Activated T-cell treated with anti-CD3 and anti-CD28 coated beads, Interleukin-2, amount 50 U/mL, for 1 hour (primary cell): ENCODE measurements around the gene ZNF17.
A peak's percentile ranks its signal among the peaks of the same experiment; 100 is the strongest.
"Not testable (repeated sequence)": the region's sequence is repeated elsewhere in the genome, so short reads cannot be mapped to it uniquely, and the experiment has no call there.

Source experiments
- DNase-seq: peaks from one replicate; pipeline ENCODE4 v3.0.0-alpha.2; 2020

The ZNF17 gene

DNA sequence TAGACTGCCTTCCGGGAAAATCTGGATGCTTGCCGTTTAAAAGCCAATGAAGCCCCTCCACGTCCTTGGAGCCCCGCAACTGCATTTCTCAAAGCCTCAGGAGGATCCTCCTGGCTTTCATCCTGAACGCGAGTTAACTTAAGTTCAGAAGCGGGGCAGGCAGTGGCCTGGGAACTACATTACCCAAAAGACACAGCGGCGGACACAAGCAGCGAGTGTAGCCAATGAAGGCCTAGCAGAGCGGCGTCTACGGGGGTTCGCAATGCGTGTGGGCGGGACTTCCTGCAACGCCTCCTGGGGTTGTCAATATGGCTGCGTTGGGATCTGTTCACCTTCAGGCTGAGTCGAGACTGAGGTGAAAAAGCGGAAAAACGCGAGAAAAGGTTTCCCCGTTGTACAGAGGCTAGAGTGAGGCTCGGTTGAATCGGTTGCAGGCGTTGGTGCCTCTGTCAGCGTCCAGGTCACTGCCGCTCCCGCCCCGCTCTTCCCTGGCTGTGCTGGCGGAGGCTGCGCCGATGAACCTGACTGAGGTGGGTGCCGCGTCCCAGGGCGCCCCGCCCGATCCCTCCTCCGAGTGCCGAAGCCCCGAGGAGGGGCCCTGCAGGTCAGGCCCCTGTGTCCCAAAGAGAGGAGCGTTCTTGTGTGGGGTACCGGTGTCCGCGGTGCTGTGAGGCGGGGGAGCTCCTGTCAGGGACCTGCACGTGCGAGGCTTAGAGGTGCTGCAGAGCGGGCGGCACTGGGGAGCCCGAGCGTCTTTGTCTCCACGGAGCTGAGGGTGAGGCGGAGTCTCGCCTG is at the start of gene ZNF17:
Gene ZNF17, plus strand, starts transcription at position 285 of the 795 bp plus-strand sequence. CDS start 2,455 bp downstream, outside the sequence.
- DNase-seq = peak; percentile 86

DNA sequence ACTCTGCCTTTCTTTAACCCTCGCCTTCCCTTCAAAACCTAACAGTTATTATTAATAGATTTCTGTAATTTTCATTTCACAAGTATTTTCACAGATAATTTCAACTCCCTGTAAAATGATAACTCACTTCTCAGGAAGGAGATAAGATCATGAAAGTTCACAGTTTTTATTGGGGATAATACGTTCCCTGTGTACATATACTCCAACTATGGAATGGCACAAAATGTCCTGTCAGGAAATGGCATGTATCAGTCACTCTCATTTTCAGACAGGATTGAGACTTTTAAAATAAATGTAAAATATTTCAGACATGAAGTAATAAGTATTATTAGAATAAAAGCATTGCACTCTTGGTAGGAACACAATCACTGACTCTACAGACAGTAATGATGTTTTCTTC is 48.5 kb upstream of the ZNF17 start:
- no peak for DNase-seq

DNA sequence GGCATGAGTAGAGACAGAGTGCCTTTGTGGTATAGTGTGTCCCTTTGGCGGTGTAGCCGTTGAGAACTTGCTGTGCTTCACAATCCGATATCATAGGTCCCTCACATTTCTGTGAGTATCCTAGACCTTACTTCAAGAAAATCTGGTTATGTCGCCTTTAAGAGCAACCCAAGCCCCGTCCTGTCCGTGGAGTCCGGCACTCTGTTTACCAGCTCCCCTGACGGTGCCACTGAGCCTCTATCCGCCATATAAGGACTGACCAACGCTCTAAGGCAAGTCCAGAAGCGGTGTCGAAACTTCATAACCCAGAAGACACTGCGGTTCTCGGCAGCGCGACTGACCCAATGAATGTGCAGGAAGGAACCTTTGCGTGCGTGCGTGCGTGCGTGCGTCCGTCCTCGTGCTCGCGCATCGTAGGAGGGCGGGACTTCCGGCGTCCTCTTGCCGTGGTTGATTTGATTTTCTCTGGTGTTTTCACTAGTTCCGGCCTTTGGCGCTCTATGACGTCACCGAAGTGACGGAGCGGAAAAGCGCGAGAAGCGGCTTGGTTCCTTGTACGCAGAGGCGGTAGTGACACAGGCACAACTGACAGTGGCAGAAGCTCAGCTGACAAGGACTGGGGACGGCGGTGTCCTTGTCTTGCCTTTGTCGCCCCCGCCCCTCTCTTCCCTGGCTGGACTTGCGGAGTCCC is 47.8 kb upstream of the ZNF17 start, which contains the start of the genes TRAPPC2B and ZNF547:
Gene TRAPPC2B, plus strand, starts transcription at position 555 of the 691 bp plus-strand sequence. CDS start 1,283 bp downstream, outside the sequence.
Gene ZNF547, plus strand, starts transcription at position 555 of the 691 bp plus-strand sequence. CDS start 5,005 bp downstream, outside the sequence.
- DNase-seq = peak; percentile 98

DNA sequence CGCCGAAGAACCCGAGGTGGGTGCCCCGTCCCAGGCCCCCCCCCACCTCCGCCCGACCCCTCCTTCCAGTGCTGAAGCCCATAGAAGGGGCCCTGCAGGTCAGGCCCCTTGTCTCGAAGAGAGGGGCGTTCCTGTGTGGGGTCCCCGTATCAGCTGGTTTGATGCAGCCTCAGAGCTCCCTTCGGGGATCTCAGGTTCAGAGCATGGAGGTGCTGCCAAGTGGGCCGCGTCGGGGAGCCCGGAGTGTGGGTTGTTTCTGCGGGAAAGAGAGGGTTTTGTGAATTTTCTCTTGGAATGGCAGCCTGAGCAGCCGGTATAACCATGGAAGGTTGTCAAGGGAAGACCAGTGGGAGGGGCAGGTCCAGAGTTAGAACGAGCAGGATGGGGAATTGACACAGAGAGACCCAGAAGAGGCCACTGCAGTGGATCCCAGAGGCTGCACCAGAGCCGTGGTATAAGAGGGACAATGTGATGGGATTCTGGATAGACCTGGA is 47.2 kb upstream of the ZNF17 start:
- no peak for DNase-seq

DNA sequence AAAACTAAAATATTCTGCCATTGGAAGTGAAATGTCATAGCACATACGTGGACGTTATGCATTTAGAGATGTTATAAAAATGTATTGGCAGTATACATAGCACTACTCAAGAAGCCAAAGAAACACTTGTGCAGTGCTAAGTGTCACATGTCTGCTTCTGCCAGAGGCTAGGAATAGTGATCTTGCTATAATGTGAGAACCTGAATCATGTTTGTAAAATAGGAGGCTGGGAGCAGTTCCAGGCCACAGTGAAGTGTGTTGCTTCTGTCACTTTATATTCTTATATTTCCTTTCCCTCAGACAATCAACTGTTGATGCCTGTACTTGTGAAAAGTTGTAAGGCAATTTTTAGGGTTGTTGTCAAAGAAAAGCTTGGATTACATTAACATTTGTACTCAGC is 44.2 kb upstream of the ZNF17 start:
- DNase-seq = no peak

DNA sequence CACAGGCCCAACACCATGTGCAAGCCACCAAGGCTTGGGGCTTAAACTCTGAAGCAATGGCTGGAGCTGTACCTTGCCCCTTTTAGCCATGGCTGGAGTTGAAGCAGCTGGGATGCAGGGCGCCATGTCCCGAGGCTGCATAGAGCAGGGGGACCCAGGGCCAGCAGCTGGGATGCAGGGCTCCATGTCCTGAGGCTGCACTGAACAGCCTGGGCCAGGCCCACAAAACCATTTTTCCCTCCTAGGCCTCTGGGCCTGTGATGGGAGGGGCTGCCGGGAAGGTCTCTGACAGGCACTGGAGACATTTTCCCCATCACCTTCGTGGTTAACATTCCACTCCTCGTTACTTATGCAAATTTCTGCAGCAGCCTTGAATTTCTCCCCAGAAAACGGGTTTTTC is 36.8 kb upstream of the ZNF17 start:
- DNase-seq = no peak

DNA sequence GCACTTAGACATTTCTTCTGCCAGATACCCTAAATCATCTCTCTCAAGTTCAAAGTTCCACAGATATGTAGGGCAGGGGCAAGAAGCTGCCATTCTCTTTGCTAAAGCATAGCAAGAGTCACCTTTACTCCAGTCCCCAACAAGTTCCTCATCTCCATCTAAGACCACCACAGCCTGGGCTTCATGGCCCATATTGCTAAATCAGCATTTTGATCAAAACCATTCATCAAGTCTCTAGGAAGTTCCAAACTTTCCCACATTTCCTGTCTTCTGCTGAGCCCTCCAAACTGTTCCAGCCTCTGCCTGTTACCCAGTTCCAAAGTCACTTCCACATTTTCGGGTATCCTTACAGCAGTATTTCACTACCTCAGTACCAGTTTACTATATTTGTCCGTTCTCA is 36.3 kb upstream of the ZNF17 start:
- DNase-seq = not testable (repeated sequence)

DNA sequence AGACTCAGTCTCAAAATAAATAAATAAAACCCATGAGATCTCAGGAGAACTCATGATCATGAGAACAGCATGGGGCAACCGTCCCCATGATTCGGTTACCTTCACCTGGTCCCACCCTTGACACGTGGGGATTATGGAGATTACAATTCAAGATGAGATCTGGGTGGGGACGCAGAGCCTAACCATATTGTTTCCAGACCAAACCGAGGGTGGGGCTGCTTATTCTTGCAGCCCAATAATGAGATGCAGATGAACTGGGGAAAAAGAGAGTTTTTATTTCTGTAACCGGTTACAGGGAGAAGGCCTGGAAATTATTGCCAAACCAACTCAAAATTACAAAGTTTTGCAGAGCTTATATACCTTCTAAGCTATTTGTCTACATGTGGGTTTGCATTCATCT is 34.8 kb upstream of the ZNF17 start:
- DNase-seq = no peak

DNA sequence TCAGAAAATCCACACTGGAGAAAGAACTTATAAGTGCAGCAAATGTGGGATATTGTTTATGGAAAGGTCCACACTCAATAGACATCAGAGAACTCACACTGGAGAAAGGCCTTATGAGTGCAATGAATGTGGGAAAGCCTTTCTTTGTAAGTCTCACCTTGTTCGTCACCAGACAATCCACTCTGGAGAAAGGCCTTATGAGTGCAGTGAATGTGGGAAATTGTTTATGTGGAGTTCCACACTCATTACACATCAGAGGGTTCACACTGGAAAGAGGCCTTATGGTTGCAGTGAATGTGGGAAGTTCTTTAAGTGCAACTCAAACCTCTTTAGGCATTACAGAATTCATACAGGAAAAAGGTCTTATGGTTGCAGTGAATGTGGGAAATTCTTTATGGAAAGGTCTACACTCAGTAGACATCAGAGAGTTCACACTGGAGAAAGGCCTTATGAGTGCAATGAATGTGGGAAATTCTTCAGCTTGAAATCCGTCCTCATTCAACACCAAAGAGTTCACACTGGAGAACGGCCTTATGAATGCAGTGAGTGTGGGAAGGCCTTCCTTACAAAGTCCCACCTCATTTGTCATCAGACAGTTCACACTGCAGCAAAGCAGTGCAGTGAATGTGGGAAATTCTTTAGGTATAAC is 33.3 kb upstream of the ZNF17 start:
- no peak for DNase-seq

DNA sequence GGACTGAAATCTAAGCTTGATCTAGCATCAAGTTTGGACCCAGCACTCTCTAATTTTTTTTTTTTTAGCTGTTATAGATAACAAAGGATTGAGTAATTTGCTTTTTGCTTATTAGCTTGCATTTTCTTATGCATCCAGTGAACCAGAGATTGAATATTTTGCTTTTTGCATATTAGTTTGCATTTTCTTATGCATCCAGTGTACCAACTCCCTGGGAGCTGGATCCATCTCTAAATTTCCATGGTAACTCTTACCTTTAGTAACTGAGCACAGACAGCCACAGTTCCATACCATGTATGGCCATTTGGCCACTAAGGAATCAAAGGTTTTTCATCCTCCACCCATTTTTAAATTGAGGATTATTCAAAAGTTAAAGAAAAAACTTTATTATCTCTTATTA is 30.0 kb upstream of the ZNF17 start:
- DNase-seq = no peak

DNA sequence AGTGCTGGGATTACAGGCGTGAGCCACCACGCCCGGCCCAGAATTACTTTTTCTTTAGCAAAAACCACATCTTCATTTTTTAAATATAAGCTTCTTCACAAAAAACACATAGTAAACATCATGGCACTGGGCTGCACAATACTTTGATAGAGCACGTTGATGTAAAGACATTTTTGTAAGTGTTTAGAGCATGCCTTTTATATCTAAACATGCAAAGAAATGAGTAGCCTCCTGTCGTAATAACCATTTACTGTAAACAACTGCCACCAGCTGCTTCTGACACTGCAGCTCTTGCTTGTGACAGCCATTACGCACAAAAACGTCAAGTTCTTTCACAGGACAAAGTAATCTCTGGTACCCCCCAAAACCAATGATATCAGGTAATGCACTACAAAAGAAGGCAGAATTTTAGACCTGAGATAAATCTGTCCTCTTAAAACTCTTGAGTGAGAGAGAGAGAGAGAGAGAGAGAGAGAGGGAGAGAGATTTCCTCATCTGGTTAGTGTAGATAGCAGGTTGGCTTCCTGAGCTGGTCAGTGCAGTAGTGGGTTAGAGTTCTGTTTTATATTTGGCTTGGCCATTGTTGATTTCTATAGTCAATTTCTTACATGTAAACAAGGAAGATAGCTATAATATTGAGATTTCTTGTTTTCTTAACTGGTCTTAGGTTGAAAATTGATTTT is 28.0 kb upstream of the ZNF17 start:
- DNase-seq = no peak

DNA sequence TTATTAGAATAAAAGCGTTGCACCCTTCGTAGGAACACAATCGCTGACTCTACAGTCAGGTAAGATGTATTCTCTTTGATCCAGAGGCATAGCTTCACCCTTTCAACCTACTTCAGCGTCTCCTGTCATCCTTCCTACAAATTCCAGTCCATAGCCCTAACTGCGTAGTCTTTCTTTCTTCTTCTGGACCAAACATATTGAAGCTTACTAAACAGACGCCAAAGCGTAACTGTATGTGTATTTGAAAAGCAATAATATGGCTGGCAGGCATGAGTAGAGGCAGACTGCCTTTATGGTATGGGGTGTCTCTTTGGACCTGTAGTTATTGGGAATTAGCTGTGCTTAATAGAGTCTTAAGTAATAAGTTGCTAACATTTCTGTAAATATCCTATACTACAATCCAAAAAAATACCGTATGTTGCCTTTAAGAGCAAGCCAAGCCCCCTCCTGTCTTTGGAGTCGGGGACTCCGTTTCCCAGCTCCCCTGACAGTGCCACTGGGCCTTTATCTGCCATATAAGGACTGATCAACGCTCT is 21.7 kb upstream of the ZNF17 start:
- DNase-seq = no peak

DNA sequence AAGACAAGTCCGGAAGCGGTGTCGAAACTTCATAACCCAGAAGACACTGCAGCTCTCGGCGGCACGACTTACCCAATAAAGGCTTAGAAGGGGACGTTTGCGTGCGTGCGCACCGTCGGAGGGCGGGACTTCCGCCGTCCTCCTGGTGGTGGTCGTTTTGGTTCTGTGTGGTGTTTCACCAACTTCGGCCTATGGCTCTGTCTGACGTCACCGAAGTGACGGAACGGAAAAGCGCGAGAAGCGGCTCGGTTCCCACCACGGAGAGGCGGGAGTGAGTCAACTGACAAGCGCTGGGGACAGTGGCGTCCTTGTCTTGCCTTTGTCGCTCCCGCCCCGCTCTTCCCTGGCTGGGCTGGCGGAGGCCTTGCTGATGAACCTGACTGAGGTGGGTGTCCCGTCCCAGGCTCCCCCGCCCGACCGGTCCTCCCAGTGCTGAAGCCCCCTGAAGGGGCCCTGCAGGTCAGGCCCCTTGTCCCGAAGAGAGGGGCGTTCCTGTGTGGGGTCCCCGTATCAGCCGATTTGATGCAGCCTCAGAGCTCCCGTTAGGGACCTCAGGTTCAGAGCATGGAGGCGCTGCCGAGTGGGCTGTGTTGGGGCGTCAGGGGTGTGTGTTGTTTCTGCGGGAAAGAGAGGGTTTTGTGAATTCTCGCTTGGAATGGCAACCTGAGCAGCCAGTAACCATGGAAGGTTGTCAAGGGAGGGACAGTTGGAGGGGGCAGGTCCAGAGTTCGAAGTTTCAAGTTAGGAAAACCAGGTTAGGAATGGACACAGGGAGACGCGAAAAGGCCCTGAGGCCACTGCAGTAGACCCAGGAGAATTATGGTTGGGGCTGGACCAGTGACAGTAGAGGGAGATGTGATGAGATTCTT is 21.0 kb upstream of the ZNF17 start, which contains the start of gene ZNF548:
Gene ZNF548, plus strand, starts transcription at position 125 of the 869 bp plus-strand sequence. Its CDS starts 246 bp downstream, at position 371.
- peak; percentile 98 for DNase-seq

DNA sequence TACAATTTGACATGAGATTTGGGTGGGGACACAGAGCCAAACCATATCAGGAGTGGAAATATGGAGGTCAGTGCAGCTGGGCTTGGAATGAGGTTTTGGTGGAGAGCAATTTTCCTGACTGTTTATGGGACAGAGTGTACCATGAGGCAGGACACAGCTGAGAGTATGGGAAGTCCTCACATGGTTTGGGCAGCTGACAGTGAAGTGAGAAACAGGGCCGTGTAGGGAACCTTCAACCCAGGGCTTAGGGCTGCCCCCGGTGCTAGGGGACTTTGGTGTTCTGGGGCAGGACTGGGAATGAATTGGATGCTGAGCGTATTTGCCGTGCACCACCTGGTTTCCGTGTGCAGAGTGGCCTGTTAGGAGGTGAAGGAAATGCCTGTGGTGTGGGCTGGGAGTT is 15.3 kb upstream of the ZNF17 start:
- DNase-seq = no peak

DNA sequence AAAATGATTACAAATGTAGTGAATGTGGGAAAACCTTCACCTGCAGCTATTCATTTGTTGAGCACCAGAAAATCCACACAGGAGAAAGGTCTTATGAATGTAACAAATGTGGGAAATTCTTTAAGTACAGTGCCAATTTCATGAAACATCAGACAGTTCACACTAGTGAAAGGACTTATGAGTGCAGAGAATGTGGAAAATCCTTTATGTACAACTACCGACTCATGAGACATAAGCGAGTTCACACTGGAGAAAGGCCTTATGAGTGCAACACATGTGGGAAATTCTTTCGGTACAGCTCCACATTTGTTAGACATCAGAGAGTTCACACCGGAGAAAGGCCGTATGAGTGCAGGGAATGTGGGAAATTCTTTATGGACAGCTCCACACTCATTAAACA is 12.1 kb upstream of the ZNF17 start:
- no peak for DNase-seq

DNA sequence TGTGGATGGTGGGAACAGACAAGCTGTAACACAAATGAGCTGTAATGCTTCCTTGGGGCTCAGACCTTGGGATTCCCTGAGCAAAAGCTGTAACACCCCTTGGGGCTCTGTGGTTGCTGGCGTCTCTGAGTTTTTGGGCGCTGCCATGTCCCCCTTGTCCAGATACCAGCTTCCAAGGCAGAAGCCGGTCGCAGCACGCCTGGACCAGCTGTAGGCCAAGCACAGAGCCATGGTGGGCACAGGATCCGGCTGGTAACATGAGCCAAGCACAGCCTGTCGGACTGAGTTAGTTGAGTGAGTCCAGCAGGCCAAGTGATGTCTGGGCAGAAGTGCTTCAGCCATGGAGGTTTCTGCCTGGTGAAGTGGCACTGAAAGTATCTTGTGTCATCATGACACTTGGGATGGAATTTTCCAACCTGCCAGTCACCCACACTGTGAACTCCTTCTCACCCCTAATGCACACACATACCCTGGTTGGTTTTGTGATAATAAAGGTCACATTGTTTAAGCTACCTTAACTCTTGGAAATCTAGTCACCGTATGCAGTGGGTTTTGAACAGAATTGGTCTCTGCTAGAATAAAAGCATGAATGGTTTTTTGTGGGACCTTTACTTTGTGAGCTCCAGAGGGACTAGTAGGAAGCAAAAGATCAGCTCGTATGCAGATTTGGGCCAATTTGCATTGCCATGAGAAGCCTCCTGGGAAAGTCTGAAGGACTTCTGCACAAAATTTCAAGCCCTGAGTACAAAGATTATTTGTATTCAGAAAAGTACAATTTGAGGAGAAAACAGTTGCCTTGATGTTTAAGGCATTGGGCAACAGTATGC is 7.0 kb upstream of the ZNF17 start:
- DNase-seq = no peak

DNA sequence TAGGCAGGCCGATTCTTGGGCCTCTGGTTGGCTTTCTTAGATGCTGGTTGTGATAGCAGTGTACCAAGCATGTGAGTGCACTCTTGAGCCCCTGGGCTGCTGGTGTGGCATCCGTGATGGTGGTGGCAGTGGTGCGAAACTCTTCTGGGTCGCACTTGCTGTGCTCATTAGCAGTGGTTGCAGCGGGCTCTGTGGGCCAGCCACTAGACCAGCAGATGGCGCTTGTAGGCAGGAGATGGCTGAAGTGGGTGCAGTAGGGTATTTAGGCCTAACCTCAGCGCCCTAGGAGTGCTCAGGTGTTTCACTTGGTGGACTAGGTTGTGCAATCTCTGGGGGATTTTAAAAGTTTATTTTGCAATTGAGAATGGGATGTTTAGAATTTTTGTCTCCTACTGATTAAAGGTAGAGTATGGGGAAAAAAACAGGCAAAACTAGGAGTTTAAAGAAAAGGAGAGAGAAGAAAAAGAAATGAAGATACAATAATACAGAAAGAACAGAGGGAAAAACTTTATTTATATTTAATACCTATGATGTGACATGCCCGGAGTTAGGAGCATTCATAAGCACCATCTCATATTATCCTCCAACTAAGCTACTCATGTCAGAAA is 4.3 kb upstream of the ZNF17 start:
- DNase-seq = peak; percentile 74

DNA sequence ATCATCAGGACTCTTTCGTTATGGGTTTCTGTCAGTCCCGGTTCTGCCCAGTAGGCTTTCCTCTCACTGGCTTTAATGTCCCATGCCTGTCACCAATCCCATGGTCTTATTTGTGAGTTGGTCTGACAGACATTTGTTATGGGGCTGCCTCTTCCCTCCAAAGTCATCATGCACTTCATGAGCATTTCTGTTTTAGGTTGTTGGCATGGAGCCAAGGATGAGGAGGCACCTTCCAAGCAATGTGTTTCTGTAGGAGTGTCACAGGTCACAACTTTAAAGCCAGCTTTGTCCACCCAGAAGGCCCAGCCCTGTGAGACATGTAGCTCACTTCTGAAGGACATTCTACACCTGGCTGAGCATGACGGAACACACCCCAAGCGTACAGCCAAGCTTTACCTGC is 8.5 kb downstream of the ZNF17 start:
- no peak for DNase-seq

DNA sequence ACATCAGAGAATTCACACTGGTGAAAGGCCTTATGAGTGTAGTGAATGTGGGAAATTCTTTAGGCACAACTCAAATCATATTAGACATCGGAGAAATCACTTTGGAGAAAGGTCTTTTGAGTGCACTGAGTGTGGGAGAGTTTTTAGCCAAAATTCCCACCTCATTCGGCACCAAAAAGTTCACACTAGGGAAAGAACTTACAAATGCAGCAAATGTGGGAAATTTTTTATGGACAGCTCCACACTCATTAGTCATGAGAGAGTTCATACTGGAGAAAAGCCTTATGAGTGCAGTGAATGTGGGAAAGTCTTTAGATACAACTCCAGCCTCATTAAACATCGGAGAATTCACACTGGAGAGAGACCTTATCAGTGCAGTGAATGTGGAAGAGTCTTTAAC is 10.1 kb downstream of the ZNF17 start:
- DNase-seq = no peak
